H9 (cell line): Measurements from ENCODE around the gene DPEP2. TPM values are rescaled to one million over a fixed set of nuclear protein-coding genes. Genes with fewer than 3 reads are reported as not detected.
A peak's percentile ranks its signal among the peaks of the same experiment; 100 is the strongest.

Experiments used
- DNase-seq: peaks from one replicate; pipeline ENCODE4 v3.0.0-alpha.2; 2017
- H2AFZ ChIP-seq: one replicate; pipeline ENCODE4 v1.6.1; 2013; ENCODE audit warnings: mild to moderate bottlenecking, low read length, control low read depth, moderate library complexity
- H2AK5ac ChIP-seq: 2 replicates; pipeline ENCODE4 v1.6.1; 2013; ENCODE audit warnings: low read length, control low read depth, mixed read lengths; ENCODE audit not compliant: insufficient read length
- H2BK120ac ChIP-seq: one replicate; pipeline ENCODE4 v1.6.1; 2013; ENCODE audit warnings: low read depth, mild to moderate bottlenecking, low read length, control low read depth, inconsistent platforms; ENCODE audit not compliant: poor library complexity, severe bottlenecking
- H2BK12ac ChIP-seq: 2 replicates; pipeline ENCODE4 v1.6.1; 2013; ENCODE audit warnings: low read length, control low read depth, mixed read lengths, low read depth; ENCODE audit not compliant: insufficient read length
- H2BK15ac ChIP-seq: 2 replicates; pipeline ENCODE4 v1.6.1; 2013; ENCODE audit warnings: low read depth, low read length, control low read depth
- H2BK20ac ChIP-seq: one replicate; pipeline ENCODE4 v1.6.1; 2013; ENCODE audit warnings: low read depth, mild to moderate bottlenecking, low read length, control low read depth, inconsistent platforms; ENCODE audit not compliant: poor library complexity, severe bottlenecking
- H2BK5ac ChIP-seq: 2 replicates; pipeline ENCODE4 v1.6.1; 2013; ENCODE audit warnings: low read length, control low read depth, mixed read lengths; ENCODE audit not compliant: insufficient read length
- H3K14ac ChIP-seq: 2 replicates; pipeline ENCODE4 v1.6.1; 2013; ENCODE audit warnings: low read length, control low read depth; ENCODE audit not compliant: insufficient read depth
- H3K18ac ChIP-seq: 2 replicates; pipeline ENCODE4 v1.6.1; 2013; ENCODE audit warnings: low read depth, mild to moderate bottlenecking, mixed read lengths, low read length, control low read depth; ENCODE audit not compliant: insufficient read length
- H3K23ac ChIP-seq: 2 replicates; pipeline ENCODE4 v1.6.1; 2013; ENCODE audit warnings: low read length, control low read depth, mixed read lengths, low read depth; ENCODE audit not compliant: insufficient read length
- H3K23me2 ChIP-seq: 2 replicates; pipeline ENCODE4 v1.6.1; 2013; ENCODE audit warnings: low read depth, mild to moderate bottlenecking, mixed read lengths, low read length, control low read depth; ENCODE audit not compliant: insufficient read length, poor library complexity, severe bottlenecking
- H3K27ac ChIP-seq: 2 replicates; pipeline ENCODE4 v1.5.1; 2013; ENCODE audit warnings: low read length, control low read depth, mixed read lengths, low read depth; ENCODE audit not compliant: insufficient read length
- H3K27me3 ChIP-seq: 2 replicates; pipeline ENCODE4 v1.6.1; 2013; ENCODE audit warnings: low read length, control low read depth, inconsistent platforms; ENCODE audit not compliant: insufficient read depth
- H3K4ac ChIP-seq: 2 replicates; pipeline ENCODE4 v1.6.1; 2013; ENCODE audit warnings: low read depth, mild to moderate bottlenecking, control low read depth, inconsistent platforms, low read length, moderate library complexity
- H3K4me1 ChIP-seq: 2 replicates; pipeline ENCODE4 v1.6.1; 2013; ENCODE audit warnings: low read length, control low read depth, inconsistent platforms; ENCODE audit not compliant: insufficient read depth
- H3K4me2 ChIP-seq: 2 replicates; pipeline ENCODE4 v1.6.1; 2013; ENCODE audit warnings: low read length, control low read depth, mixed read lengths; ENCODE audit not compliant: insufficient read length, insufficient read depth
- H3K56ac ChIP-seq: 2 replicates; pipeline ENCODE4 v1.6.1; 2013; ENCODE audit warnings: low read depth, mild to moderate bottlenecking, mixed read lengths, low read length, control low read depth; ENCODE audit not compliant: insufficient read length
- H3K79me1 ChIP-seq: 2 replicates; pipeline ENCODE4 v1.6.1; 2013; ENCODE audit warnings: low read depth, mild to moderate bottlenecking, moderate library complexity, low read length, control low read depth, inconsistent platforms; ENCODE audit not compliant: insufficient read depth, poor library complexity, severe bottlenecking
- H3K79me2 ChIP-seq: 2 replicates; pipeline ENCODE4 v1.6.1; 2013; ENCODE audit warnings: low read length, control low read depth, inconsistent platforms; ENCODE audit not compliant: insufficient read depth
- H3K9ac ChIP-seq: 2 replicates; pipeline ENCODE4 v1.6.1; 2013; ENCODE audit warnings: low read length, control low read depth, mixed read lengths; ENCODE audit not compliant: insufficient read length; ENCODE audit errors: extremely low read depth
- H3K9me3 ChIP-seq: one replicate; pipeline ENCODE4 v1.6.1; 2013; ENCODE audit warnings: low read depth, low read length, inconsistent platforms; ENCODE audit not compliant: control insufficient read depth
- H3T11ph ChIP-seq: one replicate; pipeline ENCODE4 v1.6.1; 2013; ENCODE audit warnings: mild to moderate bottlenecking, low read length, control low read depth, inconsistent platforms
- H4K20me1 ChIP-seq: one replicate; pipeline ENCODE4 v1.6.1; 2013; ENCODE audit not compliant: control insufficient read depth, insufficient read length, insufficient read depth
- H4K5ac ChIP-seq: 2 replicates; pipeline ENCODE4 v1.6.1; 2013; ENCODE audit warnings: low read depth, mild to moderate bottlenecking, mixed read lengths, low read length, control low read depth; ENCODE audit not compliant: insufficient read length
- H4K8ac ChIP-seq: replicated peaks from 2 replicates; pipeline ENCODE4 v1.6.1; 2013; ENCODE audit warnings: low read length, control low read depth, mixed read lengths, low read depth; ENCODE audit not compliant: insufficient read length
- H4K91ac ChIP-seq: 2 replicates; pipeline ENCODE4 v1.6.1; 2013; ENCODE audit warnings: low read depth, mild to moderate bottlenecking, moderate library complexity, mixed read lengths, low read length, control low read depth; ENCODE audit not compliant: insufficient read length
- H3K27ac Mint-ChIP-seq, 3 experiments: 2 replicates in 2 of 3; 3 replicates in 1 of 3; pipeline ENCODE4 v1.8.0; 2020 to 2021; ENCODE audit warnings: mixed read lengths in 3 of 3, mild to moderate bottlenecking in 1 of 3, moderate library complexity in 1 of 3
- H3K27me3 Mint-ChIP-seq: 2 replicates; pipeline ENCODE4 v1.8.0; 2021; ENCODE audit warnings: low read depth, mild to moderate bottlenecking, moderate library complexity, mixed read lengths
- H3K36me3 Mint-ChIP-seq, 3 experiments: 2 replicates in 2 of 3; 3 replicates in 1 of 3; pipeline ENCODE4 v1.8.0; 2020 to 2021; ENCODE audit warnings: low read depth in 3 of 3, mixed read lengths in 3 of 3; ENCODE audit not compliant: insufficient read depth in 1 of 3
- H3K4me1 Mint-ChIP-seq, 2 experiments: 2 replicates each; pipeline ENCODE4 v1.8.0; 2020; ENCODE audit warnings: mixed read lengths in 2 of 2
- H3K4me3 Mint-ChIP-seq, 2 experiments: 2 replicates in 1 of 2; 3 replicates in 1 of 2; pipeline ENCODE4 v1.8.0; 2020 to 2021; ENCODE audit warnings: mild to moderate bottlenecking in 2 of 2, mixed read lengths in 2 of 2, moderate library complexity in 1 of 2
- H3K9me3 Mint-ChIP-seq, 2 experiments: 2 replicates in 1 of 2; 3 replicates in 1 of 2; pipeline ENCODE4 v1.8.0; 2020; ENCODE audit warnings: mild to moderate bottlenecking in 2 of 2, mixed read lengths in 2 of 2, moderate library complexity in 1 of 2
- WGBS: extraction: QIAGEN DNeasy Blood & Tissue Kit; methylation state at CpG from one replicate; pipeline ENCODE4 v1.1.7; 2013; ENCODE audit warnings: missing lambda C conversion rate, low lambda C conversion rate, mixed read lengths; ENCODE audit not compliant: insufficient read length; ENCODE audit errors: extremely low coverage; 5-methylcytosine and 5-hydroxymethylcytosine counted together
- total RNA-seq: library from RNA; stranded (reverse); gene quantifications from 2 replicates; pipeline ENCODE4 v1.2.1, GENCODE V29; 2021
- TF ChIP-seq, protein P1 (sequence below): fragments of 200-600 bp; sonication (generic); conservative IDR thresholded peaks from 3 replicates; pipeline ENCODE4 v1.8.0; 2021; ENCODE audit warnings: antibody characterized with exemption, mild to moderate bottlenecking

Gene DPEP2
- total RNA-seq, 1 experiment from 2014 or later = not detected

DNA sequence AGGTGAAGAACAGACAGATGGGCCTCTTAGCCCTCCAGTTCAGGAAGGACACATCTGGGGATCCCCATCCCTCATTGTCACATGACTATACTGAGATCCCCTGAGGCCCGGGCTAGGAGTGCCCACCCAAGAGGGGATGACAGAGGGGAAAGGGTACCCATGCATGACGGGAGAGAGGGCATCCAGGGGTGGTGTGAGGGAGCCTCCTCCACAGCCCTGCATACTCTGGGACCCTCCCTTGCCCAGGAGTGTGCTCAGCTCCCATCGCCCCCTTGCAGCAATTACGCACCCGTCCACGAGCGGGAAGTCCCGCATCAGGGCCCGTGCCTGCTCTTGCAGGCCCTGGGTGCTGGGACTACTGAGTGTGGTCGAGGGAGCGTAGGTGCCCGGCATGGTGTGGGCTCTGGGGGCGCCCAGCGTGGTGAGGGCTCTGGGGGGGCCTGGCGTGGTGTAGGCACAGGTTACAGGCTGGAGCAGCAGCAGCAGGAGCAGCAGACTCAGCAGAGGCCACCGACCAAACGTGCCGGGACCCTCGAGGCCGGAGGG is 6.5 kb downstream of the DPEP2 start:
- H2BK20ac ChIP-seq = no peak overlapping the region
- H2AK5ac ChIP-seq = no peak overlapping the region
- no peak overlapping the region for H2BK12ac ChIP-seq
- no peak overlapping the region for H2AFZ ChIP-seq
- H3K79me1 ChIP-seq = no peaks in the 10 kb centered on the region
- H3K4ac ChIP-seq = no peak overlapping the region
- no peak overlapping the region for H2BK15ac ChIP-seq
- H3K9me3 ChIP-seq = no peaks in the 10 kb centered on the region
- H3K56ac ChIP-seq = no peak overlapping the region
- H3K27me3 ChIP-seq = no peaks in the 10 kb centered on the region
- no peak overlapping the region for H3K9ac ChIP-seq
- H3K4me1 ChIP-seq = no peaks in the 10 kb centered on the region
- Mint-ChIP-seq H3K36me3 (no peaks in the 10 kb centered on the region; a peak in 1 of 7 replicates), H3K27me3 (peaks cover 30% of the 10 kb centered on the region), H3K4me3 (no peak overlapping the region), H3K27ac (no peak overlapping the region), H3K9me3 (no peaks in the 10 kb centered on the region), H3K4me1 (0 out of 4 replicates have a peak, but pooled peaks cover 0 to 2% of the 10 kb centered on the region in 2 experiments)
- H4K91ac ChIP-seq = no peak overlapping the region
- no peak overlapping the region for H3T11ph ChIP-seq
- no peaks in the 10 kb centered on the region for H3K23me2 ChIP-seq
- no peak overlapping the region for H3K23ac ChIP-seq
- H3K18ac ChIP-seq = peak overlapping the region; percentile 27
- no CpG with 5 or more reads among the region's 20 CpGs for WGBS
- H2BK120ac ChIP-seq = no peak overlapping the region
- DNase-seq = no peak
- no peak overlapping the region for H3K14ac ChIP-seq
- H4K8ac ChIP-seq = no peak overlapping the region
- H4K20me1 ChIP-seq = no peaks in the 10 kb centered on the region
- H4K5ac ChIP-seq = no peak overlapping the region
- no peak overlapping the region for H3K27ac ChIP-seq
- H3K4me2 ChIP-seq = no peak overlapping the region
- no peaks in the 10 kb centered on the region for H3K79me2 ChIP-seq
- no peak overlapping the region for H2BK5ac ChIP-seq
- TF ChIP-seq, protein P1, sequence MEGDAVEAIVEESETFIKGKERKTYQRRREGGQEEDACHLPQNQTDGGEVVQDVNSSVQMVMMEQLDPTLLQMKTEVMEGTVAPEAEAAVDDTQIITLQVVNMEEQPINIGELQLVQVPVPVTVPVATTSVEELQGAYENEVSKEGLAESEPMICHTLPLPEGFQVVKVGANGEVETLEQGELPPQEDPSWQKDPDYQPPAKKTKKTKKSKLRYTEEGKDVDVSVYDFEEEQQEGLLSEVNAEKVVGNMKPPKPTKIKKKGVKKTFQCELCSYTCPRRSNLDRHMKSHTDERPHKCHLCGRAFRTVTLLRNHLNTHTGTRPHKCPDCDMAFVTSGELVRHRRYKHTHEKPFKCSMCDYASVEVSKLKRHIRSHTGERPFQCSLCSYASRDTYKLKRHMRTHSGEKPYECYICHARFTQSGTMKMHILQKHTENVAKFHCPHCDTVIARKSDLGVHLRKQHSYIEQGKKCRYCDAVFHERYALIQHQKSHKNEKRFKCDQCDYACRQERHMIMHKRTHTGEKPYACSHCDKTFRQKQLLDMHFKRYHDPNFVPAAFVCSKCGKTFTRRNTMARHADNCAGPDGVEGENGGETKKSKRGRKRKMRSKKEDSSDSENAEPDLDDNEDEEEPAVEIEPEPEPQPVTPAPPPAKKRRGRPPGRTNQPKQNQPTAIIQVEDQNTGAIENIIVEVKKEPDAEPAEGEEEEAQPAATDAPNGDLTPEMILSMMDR = no peak
